Activated CD4-positive, alpha-beta memory T cell treated with anti-CD3 and anti-CD28 coated beads for 36 hours (primary cell): ENCODE results near the gene SLC35D1. TPM values are rescaled to one million over a fixed set of nuclear protein-coding genes. Genes with fewer than 3 reads are reported as not detected.
A peak's percentile ranks its signal among the peaks of the same experiment; 100 is the strongest.
"Not testable (repeated sequence)": the region's sequence is repeated elsewhere in the genome, so short reads cannot be mapped to it uniquely, and the experiment has no call there.

Source experiments
- CTCF ChIA-PET: fragments of 350-600 bp; sonication (Branson Sonifier 250); formaldehyde crosslinking; loops from one replicate; lab custom pipeline; 2021; ENCODE audit warnings: antibody characterized with exemption, inconsistent platforms; lab: Charles Lee
- POLR2A ChIA-PET: fragments of 350-600 bp; sonication (Branson Sonifier 250); formaldehyde crosslinking; loops from one replicate; lab custom pipeline; 2021; ENCODE audit warnings: antibody characterized with exemption; lab: Charles Lee
- DNase-seq: peaks from one replicate; pipeline ENCODE4 v3.0.0-alpha.2; 2020
- H3K27ac Mint-ChIP-seq: one replicate; pipeline ENCODE4 v1.8.0; 2021; ENCODE audit warnings: mixed read lengths
- H3K27me3 Mint-ChIP-seq: one replicate; pipeline ENCODE4 v1.8.0; 2021; ENCODE audit warnings: mixed read lengths
- H3K36me3 Mint-ChIP-seq: one replicate; pipeline ENCODE4 v1.8.0; 2021; ENCODE audit warnings: mixed read lengths
- H3K4me1 Mint-ChIP-seq: one replicate; pipeline ENCODE4 v1.8.0; 2021; ENCODE audit warnings: low read depth, mixed read lengths
- H3K4me3 Mint-ChIP-seq: one replicate; pipeline ENCODE4 v1.8.0; 2021; ENCODE audit warnings: mild to moderate bottlenecking, mixed read lengths
- H3K9me3 Mint-ChIP-seq: one replicate; pipeline ENCODE4 v1.8.0; 2021; ENCODE audit warnings: mixed read lengths
- intact Hi-C: fragments of 100-400 bp; cut with micrococcal nuclease; formaldehyde crosslinking; loops from one replicate; pipeline ENCODE4 v1.15.1; 2023
- total RNA-seq, 2 experiments: library from RNA; stranded (reverse); gene quantifications; one replicate each; pipeline ENCODE4 v1.2.3, GENCODE V29; 2021

Gene SLC35D1
- total RNA-seq, 2 experiments from 2014 or later, result 11.0 to 11.1 TPM

GRCh38 chr1:66981679-66982078 is 72.3 kb downstream of the SLC35D1 start:
- CTCF ChIA-PET, result interaction anchor here (0.6 to 1.3 kb wide), 4 partner anchors 14 to 230 kb away, joined by 3 to 10 read pairs (median 4); no protein-coding TSS in a partner anchor
- intact Hi-C loops, result loop anchor here (1.0 to 10.0 kb wide), 6 partner anchors 27 to 453 kb away; partner anchors contain the start of gene SERBP1
- peaks cover 42% of the 10 kb centered on the region for H3K4me1 Mint-ChIP-seq
- peak overlapping the region; percentile 53 for H3K4me3 Mint-ChIP-seq
- peak; percentile 47 for DNase-seq
- peak overlapping the region; percentile 72 for H3K27ac Mint-ChIP-seq
- no peaks in the 10 kb centered on the region for H3K27me3 Mint-ChIP-seq
- POLR2A ChIA-PET, result interaction anchor here (0.8 to 0.9 kb wide), 3 partner anchors 11 to 190 kb away, joined by 3 read pairs; no protein-coding TSS in a partner anchor
- no peaks in the 10 kb centered on the region for H3K9me3 Mint-ChIP-seq
- H3K36me3 Mint-ChIP-seq, result peaks cover 29% of the 10 kb centered on the region

GRCh38 chr1:66980745-66981367 is 73.1 kb downstream of the SLC35D1 start:
- peak overlapping the region; percentile 53 for H3K4me3 Mint-ChIP-seq
- intact Hi-C loops, result loop anchor here (1.0 to 10.0 kb wide), 6 partner anchors 26 to 454 kb away; partner anchors contain the start of gene SERBP1
- peak overlapping the region; percentile 68 for H3K27ac Mint-ChIP-seq
- H3K36me3 Mint-ChIP-seq, result peaks cover 29% of the 10 kb centered on the region
- ChIA-PET CTCF (interaction anchor here (0.6 to 1.3 kb wide), 6 partner anchors 15 to 231 kb away, joined by 3 to 10 read pairs (median 4); no protein-coding TSS in a partner anchor), POLR2A (interaction anchor here (0.8 to 0.9 kb wide), 3 partner anchors 12 to 191 kb away, joined by 3 read pairs; no protein-coding TSS in a partner anchor)
- peaks cover 39% of the 10 kb centered on the region for H3K4me1 Mint-ChIP-seq
- H3K27me3 Mint-ChIP-seq, result no peaks in the 10 kb centered on the region
- no peaks in the 10 kb centered on the region for H3K9me3 Mint-ChIP-seq
- no peak for DNase-seq

GRCh38 chr1:66979621-66980020 is 74.3 kb downstream of the SLC35D1 start:
- H3K27me3 Mint-ChIP-seq, H3K4me3 Mint-ChIP-seq, DNase-seq, H3K9me3 Mint-ChIP-seq, CTCF ChIA-PET, POLR2A ChIA-PET, H3K27ac Mint-ChIP-seq: not testable (repeated sequence)
- H3K4me1 Mint-ChIP-seq, result peaks cover 38% of the 10 kb centered on the region
- peaks cover 32% of the 10 kb centered on the region for H3K36me3 Mint-ChIP-seq
- intact Hi-C loops, result loop anchor here (2.0 to 10.0 kb wide), 5 partner anchors 25 to 455 kb away; partner anchors contain the start of gene SERBP1

GRCh38 chr1:66978201-66978600 is 75.7 kb downstream of the SLC35D1 start:
- CTCF ChIA-PET, result interaction anchor here (0.7 kb wide), 1 partner anchor 213 kb away, joined by 4 read pairs; no protein-coding TSS in a partner anchor
- Mint-ChIP-seq H3K9me3 (no peaks in the 10 kb centered on the region), H3K36me3 (peaks cover 29% of the 10 kb centered on the region), H3K4me3 (no peak overlapping the region), H3K4me1 (peaks cover 30% of the 10 kb centered on the region), H3K27me3 (no peaks in the 10 kb centered on the region), H3K27ac (no peak overlapping the region)
- no peak for DNase-seq
- intact Hi-C loops, result no loop called here
- POLR2A ChIA-PET, result no interaction called here

- POLR2A ChIA-PET, result no interaction called here
- H3K36me3 Mint-ChIP-seq, result peaks cover 68% of the 10 kb centered on the region
- no peak overlapping the region for H3K4me3 Mint-ChIP-seq
- CTCF ChIA-PET, result no interaction called here
- H3K27ac Mint-ChIP-seq, result peak overlapping the region; percentile 8
- intact Hi-C loops, result no loop called here
- H3K4me1 Mint-ChIP-seq, result peaks cover 22% of the 10 kb centered on the region
- no peaks in the 10 kb centered on the region for H3K27me3 Mint-ChIP-seq
- peaks cover 10% of the 10 kb centered on the region for H3K9me3 Mint-ChIP-seq
- no peak for DNase-seq
Observed at GRCh38 chr1:66968574-66968973, 85.4 kb downstream of the SLC35D1 start.

- H3K4me3 Mint-ChIP-seq, intact Hi-C loops, DNase-seq, H3K27me3 Mint-ChIP-seq, CTCF ChIA-PET, POLR2A ChIA-PET, H3K27ac Mint-ChIP-seq: not testable (repeated sequence)
- H3K4me1 Mint-ChIP-seq, result peaks cover 29% of the 10 kb centered on the region
- H3K9me3 Mint-ChIP-seq, result peaks cover 10% of the 10 kb centered on the region
- H3K36me3 Mint-ChIP-seq, result peaks cover 70% of the 10 kb centered on the region
Observed at GRCh38 chr1:66966188-66966873, 87.6 kb downstream of the SLC35D1 start.

- Mint-ChIP-seq H3K36me3 (peaks cover 62% of the 10 kb centered on the region), H3K27me3 (no peaks in the 10 kb centered on the region), H3K27ac (no peak overlapping the region), H3K4me3 (no peak overlapping the region), H3K9me3 (no peaks in the 10 kb centered on the region), H3K4me1 (peaks cover 58% of the 10 kb centered on the region)
- ChIA-PET POLR2A (no interaction called here), CTCF (no interaction called here)
- DNase-seq, result no peak
- intact Hi-C loops, result no loop called here
Observed at GRCh38 chr1:66957938-66958337, 96.0 kb downstream of the SLC35D1 start.

GRCh38 chr1:66954208-66954607 is 99.7 kb downstream of the SLC35D1 start:
- Mint-ChIP-seq H3K27me3 (no peaks in the 10 kb centered on the region), H3K27ac (peak overlapping the region; percentile 74), H3K9me3 (no peaks in the 10 kb centered on the region), H3K4me3 (no peak overlapping the region), H3K4me1 (peaks cover 47% of the 10 kb centered on the region), H3K36me3 (peaks cover 57% of the 10 kb centered on the region)
- CTCF ChIA-PET, result no interaction called here
- intact Hi-C loops, result loop anchor here (1.0 to 2.0 kb wide), 2 partner anchors 24 to 27 kb away; no protein-coding TSS in a partner anchor
- POLR2A ChIA-PET, result no interaction called here
- DNase-seq, result no peak

GRCh38 chr1:66951513-66951912 is 102.4 kb downstream of the SLC35D1 start:
- intact Hi-C loops, result no loop called here
- ChIA-PET CTCF (interaction anchor here (0.6 to 1.8 kb wide), 2 partner anchors 33 to 186 kb away, joined by 3 to 7 read pairs; no protein-coding TSS in a partner anchor), POLR2A (no interaction called here)
- no peaks in the 10 kb centered on the region for H3K9me3 Mint-ChIP-seq
- peaks cover 49% of the 10 kb centered on the region for H3K4me1 Mint-ChIP-seq
- no peak for DNase-seq
- H3K27ac Mint-ChIP-seq, result no peak overlapping the region
- peaks cover 54% of the 10 kb centered on the region for H3K36me3 Mint-ChIP-seq
- no peak overlapping the region for H3K4me3 Mint-ChIP-seq
- H3K27me3 Mint-ChIP-seq, result no peaks in the 10 kb centered on the region

Other genes with a start within 250 kb of the SLC35D1 start
- gene DNAI4, start 129.3 kb downstream of the SLC35D1 start, total RNA-seq, result 1 to 10 TPM; 1.4 to 1.6 TPM
- gene MIER1, start 129.2 kb downstream of the SLC35D1 start, total RNA-seq, result 10 to 100 TPM; 54.7 to 58.8 TPM
- 1 to 10 TPM in 1 of 2 experiments, under 1 TPM in 1; 0.70 to 1.2 TPM for gene C1orf141, start 80.8 kb upstream of the SLC35D1 start, total RNA-seq
- gene IL23R, start 112.3 kb upstream of the SLC35D1 start, total RNA-seq, result 10 to 100 TPM; 16.8 to 17.7 TPM